ENCODE measurements around the gene RGS6. TPM values are rescaled to one million over a fixed set of nuclear protein-coding genes. Genes with fewer than 3 reads are reported as not detected.

The RGS6 gene
- total RNA-seq, 1 donor from 2014 or later: 0.34 TPM

DNA sequence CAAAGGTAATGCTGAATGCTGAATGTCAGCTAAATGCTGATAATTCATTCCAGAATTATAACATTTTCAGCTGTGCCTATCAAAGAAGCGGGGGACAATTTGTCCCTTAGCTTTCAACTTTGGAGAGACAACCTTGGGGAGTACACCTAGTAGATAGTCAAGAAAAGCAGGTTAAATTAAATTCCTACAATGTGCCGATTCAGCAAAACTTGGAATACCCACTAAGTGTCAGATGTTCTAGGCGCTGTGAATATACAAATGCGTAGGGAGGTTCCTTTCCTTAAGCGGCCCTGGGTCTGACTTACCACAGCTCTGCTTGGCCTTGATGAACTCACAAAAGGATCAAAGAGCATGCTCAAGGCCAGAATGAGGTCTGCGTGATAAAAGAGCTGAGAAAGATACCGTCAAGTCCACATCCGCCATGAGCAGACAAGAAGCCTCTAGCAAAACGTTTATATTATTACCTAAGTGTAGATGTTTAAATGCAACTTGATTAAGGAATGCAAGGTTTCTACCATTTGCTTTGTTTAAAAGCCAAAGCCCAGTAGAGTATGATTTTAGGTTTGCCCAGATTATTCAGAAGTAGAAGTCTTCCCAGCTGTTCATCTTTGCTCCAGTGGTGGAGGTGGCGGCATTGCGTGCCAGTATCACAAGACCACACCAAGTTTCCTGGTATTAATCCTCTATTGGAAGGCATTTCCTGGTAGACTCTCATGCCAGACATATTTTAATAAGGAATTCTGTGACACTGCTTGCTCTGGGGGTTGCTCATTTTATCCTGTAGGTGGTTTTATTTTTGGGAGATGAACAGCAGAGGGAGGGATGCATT, 593.1 kb downstream of the RGS6 start:
- no peak for DNase-seq (ENCODE audit: low read depth)
- Mint-ChIP-seq H3K27me3 (ENCODE audit: low read depth, unreplicated experiment) (no peaks in the 10 kb centered on the region), H3K9me3 (ENCODE audit: unreplicated experiment) (peaks cover 9% of the 10 kb centered on the region), H3K27ac (ENCODE audit: unreplicated experiment) (no peak overlapping the region), H3K4me3 (ENCODE audit: unreplicated experiment) (no peak overlapping the region), H3K4me1 (ENCODE audit: low read depth, unreplicated experiment) (peaks cover 12% of the 10 kb centered on the region), H3K36me3 (ENCODE audit: low read depth, unreplicated experiment) (no peaks in the 10 kb centered on the region)
- H3K4me1 ChIP-seq (ENCODE audit: insufficient read depth, low read length): peaks cover 16% of the 10 kb centered on the region
- H3K9ac ChIP-seq (ENCODE audit: low read length): no peak overlapping the region
- no peaks in the 10 kb centered on the region for H3K27me3 ChIP-seq (ENCODE audit: insufficient read depth, low read length)
- H3K79me2 ChIP-seq (ENCODE audit: insufficient read depth, low read length): no peaks in the 10 kb centered on the region
- H3K36me3 ChIP-seq (ENCODE audit: insufficient read depth, low read length): no peaks in the 10 kb centered on the region
- no peak overlapping the region for H3K4me2 ChIP-seq (ENCODE audit: low read length)
- no peak for TF ChIP-seq EZH2 (IDR thresholded peaks at IDR 0.05; ENCODE audit: insufficient read depth, low read length)
- TF ChIP-seq, protein P1, sequence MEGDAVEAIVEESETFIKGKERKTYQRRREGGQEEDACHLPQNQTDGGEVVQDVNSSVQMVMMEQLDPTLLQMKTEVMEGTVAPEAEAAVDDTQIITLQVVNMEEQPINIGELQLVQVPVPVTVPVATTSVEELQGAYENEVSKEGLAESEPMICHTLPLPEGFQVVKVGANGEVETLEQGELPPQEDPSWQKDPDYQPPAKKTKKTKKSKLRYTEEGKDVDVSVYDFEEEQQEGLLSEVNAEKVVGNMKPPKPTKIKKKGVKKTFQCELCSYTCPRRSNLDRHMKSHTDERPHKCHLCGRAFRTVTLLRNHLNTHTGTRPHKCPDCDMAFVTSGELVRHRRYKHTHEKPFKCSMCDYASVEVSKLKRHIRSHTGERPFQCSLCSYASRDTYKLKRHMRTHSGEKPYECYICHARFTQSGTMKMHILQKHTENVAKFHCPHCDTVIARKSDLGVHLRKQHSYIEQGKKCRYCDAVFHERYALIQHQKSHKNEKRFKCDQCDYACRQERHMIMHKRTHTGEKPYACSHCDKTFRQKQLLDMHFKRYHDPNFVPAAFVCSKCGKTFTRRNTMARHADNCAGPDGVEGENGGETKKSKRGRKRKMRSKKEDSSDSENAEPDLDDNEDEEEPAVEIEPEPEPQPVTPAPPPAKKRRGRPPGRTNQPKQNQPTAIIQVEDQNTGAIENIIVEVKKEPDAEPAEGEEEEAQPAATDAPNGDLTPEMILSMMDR (IDR thresholded peaks at IDR 0.05; ENCODE audit: insufficient read depth, low read depth, low read length): no peak
- H3K27ac ChIP-seq (ENCODE audit: low read depth, low read length): no peak overlapping the region
- no peak for FAIRE-seq
- H2AFZ ChIP-seq (ENCODE audit: low read depth, low read length): no peak overlapping the region
- H3K9me3 ChIP-seq (ENCODE audit: insufficient read depth, low read depth, low read length): no peaks in the 10 kb centered on the region
- no peak overlapping the region for H3K4me3 ChIP-seq (ENCODE audit: insufficient read depth, low read depth, low read length)
- H4K20me1 ChIP-seq (ENCODE audit: insufficient read depth, low read length): no peaks in the 10 kb centered on the region

DNA sequence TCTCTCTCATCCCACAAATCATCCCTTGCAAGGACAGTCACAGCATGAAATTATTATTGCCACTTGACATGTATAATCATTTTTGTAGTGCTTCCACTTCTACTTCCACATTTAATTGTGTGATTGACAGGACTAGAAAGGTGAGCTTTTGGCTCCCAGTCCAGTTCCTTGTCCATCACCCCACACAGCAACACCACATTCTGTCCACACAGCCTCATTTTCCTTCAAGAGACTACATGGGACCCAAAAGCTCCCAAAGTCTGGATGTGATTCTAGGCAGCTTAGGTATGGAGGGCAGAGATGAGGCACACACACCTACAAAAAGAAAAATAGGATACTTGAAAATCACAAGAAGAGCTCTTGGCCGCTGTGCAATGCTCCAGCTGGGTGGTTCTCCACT, 595.4 kb downstream of the RGS6 start:
- Histone ChIP-seq H3K36me3 (ENCODE audit: insufficient read depth, low read length) (no peaks in the 10 kb centered on the region), H3K27ac (ENCODE audit: low read depth, low read length) (no peak overlapping the region), H3K4me3 (ENCODE audit: insufficient read depth, low read depth, low read length) (no peak overlapping the region), H2AFZ (ENCODE audit: low read depth, low read length) (no peak overlapping the region), H3K9ac (ENCODE audit: low read length) (no peak overlapping the region), H3K27me3 (ENCODE audit: insufficient read depth, low read length) (no peaks in the 10 kb centered on the region), H3K4me1 (ENCODE audit: insufficient read depth, low read length) (peaks cover 16% of the 10 kb centered on the region), H4K20me1 (ENCODE audit: insufficient read depth, low read length) (no peaks in the 10 kb centered on the region), H3K9me3 (ENCODE audit: insufficient read depth, low read depth, low read length) (no peaks in the 10 kb centered on the region), H3K79me2 (ENCODE audit: insufficient read depth, low read length) (no peaks in the 10 kb centered on the region), H3K4me2 (ENCODE audit: low read length) (no peak overlapping the region)
- no peak overlapping the region for H3K4me3 Mint-ChIP-seq (ENCODE audit: unreplicated experiment)
- no peak for DNase-seq (ENCODE audit: low read depth)
- H3K27ac Mint-ChIP-seq (ENCODE audit: unreplicated experiment): no peak overlapping the region
- peaks cover 10% of the 10 kb centered on the region for H3K9me3 Mint-ChIP-seq (ENCODE audit: unreplicated experiment)
- peaks cover 12% of the 10 kb centered on the region for H3K4me1 Mint-ChIP-seq (ENCODE audit: low read depth, unreplicated experiment)
- no peak for FAIRE-seq
- peaks cover 3% of the 10 kb centered on the region for H3K36me3 Mint-ChIP-seq (ENCODE audit: low read depth, unreplicated experiment)
- TF ChIP-seq EZH2 (IDR thresholded peaks at IDR 0.05; ENCODE audit: insufficient read depth, low read length): no peak
- TF ChIP-seq, protein P1 (IDR thresholded peaks at IDR 0.05; ENCODE audit: insufficient read depth, low read depth, low read length): no peak
- H3K27me3 Mint-ChIP-seq (ENCODE audit: low read depth, unreplicated experiment): no peaks in the 10 kb centered on the region

All from astrocyte (in vitro differentiated cells and primary cell).